Daoy (cell line): ENCODE measurements around the gene ASIP. TPM values are rescaled to one million over a fixed set of nuclear protein-coding genes. Genes with fewer than 3 reads are reported as not detected.
"Not testable (repeated sequence)": the region's sequence is repeated elsewhere in the genome, so short reads cannot be mapped to it uniquely, and the experiment has no call there.

Experiments
- DNase-seq: peaks from one replicate; pipeline ENCODE4 v3.0.0-alpha.2; 2015; ENCODE audit warnings: low read depth
- total RNA-seq: library from RNA; depleted of rRNA; stranded (reverse); fragments of >200 nt; shearing (Covaris generic); gene quantifications from 2 replicates; pipeline ENCODE4 v1.2.3, GENCODE V29; 2014

Gene ASIP
- total RNA-seq, 1 experiment from 2014 or later: not detected

- no peak for DNase-seq
Observed at GRCh38 chr20:34285450-34285849, 44.2 kb downstream of the ASIP start.

- not testable (repeated sequence) for DNase-seq
Observed at GRCh38 chr20:34287500-34287899, 46.3 kb downstream of the ASIP start.

DNA sequence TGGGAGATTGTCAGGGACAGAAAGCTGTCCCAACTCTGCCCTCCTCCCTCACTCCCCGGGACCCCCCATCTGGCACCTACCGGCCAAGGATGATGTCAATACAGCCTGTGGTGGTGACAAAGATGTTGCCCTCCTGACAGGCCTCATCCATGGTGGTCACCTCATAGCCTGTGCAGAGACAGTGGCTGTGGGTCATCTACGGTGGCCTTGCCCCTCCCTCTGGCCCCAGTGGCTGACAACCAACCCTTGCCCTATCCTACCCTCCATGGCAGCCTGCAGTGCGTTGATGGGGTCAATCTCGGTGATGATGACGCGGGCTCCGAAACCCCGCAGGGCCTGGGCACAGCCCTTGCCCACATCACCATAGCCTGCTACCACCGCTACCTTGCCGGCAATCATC lies 49.2 kb downstream of the ASIP start:
- no peak for DNase-seq

- no peak for DNase-seq
Observed at GRCh38 chr20:34292496-34292895, 51.3 kb downstream of the ASIP start.

- no peak for DNase-seq
Observed at GRCh38 chr20:34293119-34293518, 51.9 kb downstream of the ASIP start.

DNA sequence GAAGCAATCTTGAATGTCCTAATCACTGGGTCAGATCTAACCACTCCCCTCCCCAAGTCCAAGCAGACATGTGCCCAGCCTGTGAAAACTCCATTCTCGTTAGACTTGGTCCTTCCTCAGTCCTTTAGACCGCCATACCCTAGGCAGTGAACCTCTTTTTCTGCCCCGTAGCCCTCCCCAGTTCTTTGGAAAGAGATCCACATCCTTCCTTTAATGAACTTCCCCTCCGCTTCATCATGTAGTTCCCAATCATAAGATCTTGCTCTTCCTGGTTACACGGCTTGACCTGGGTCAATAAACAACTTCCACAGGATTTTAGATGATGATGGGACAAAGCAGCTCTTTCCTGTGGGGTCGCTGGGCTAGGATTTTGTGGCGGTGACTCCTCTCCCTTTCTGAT lies 52.4 kb downstream of the ASIP start:
- DNase-seq: no peak

DNA sequence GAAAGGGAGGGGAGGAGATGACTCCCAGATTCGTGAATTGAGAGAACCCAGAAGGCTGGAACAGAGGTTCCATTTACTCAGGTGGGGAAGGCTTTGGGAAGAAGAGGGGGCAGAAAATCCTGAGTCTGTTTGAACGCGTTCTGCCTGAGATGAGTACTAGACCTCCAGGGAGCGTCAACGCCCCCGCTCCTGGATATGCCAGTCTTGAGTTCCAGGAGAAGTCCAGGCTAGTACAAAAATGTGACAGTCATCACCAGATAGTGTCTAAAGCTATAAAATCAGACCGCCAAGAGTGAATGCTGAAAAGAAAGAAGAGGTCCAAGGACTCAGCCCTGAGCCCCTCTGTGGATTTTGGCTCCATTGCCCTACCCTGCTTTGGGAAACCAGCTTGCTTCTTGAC lies 53.3 kb downstream of the ASIP start:
- DNase-seq: no peak

GRCh38 chr20:34295284-34295683 lies 54.1 kb downstream of the ASIP start:
- no peak for DNase-seq

GRCh38 chr20:34296468-34296867 lies 55.2 kb downstream of the ASIP start:
- DNase-seq: no peak

DNA sequence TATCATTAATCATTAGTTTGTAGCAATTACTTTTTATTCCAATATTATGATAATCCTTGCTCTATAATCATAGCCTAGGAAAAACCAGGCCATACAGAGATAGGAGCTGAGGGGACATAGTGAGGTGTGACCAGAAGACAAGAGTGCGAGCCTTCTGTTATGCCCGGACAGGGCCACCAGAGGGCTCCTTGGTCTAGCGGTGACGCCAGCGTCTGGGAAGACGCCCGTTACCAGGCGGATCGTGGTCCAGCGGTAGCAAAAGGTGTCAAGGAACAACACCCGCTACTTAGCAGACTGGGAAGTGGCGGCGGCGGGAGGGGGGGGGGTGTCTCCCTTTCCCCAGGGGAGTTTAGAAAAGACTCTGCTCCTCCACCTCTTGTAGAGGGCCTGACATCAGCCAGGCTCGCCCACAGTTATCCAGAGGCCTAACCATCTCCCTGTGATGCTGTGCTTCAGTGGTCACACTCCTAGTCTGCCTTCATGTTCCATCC lies 57.1 kb downstream of the ASIP start:
- not testable (repeated sequence) for DNase-seq

GRCh38 chr20:34299556-34300255 lies 58.5 kb downstream of the ASIP start:
- DNase-seq: no peak

GRCh38 chr20:34300256-34300806 lies 59.1 kb downstream of the ASIP start:
- no peak for DNase-seq

- no peak for DNase-seq
Observed at GRCh38 chr20:34300809-34301586, 59.8 kb downstream of the ASIP start.

GRCh38 chr20:34301587-34302311 lies 60.5 kb downstream of the ASIP start:
- no peak for DNase-seq

DNA sequence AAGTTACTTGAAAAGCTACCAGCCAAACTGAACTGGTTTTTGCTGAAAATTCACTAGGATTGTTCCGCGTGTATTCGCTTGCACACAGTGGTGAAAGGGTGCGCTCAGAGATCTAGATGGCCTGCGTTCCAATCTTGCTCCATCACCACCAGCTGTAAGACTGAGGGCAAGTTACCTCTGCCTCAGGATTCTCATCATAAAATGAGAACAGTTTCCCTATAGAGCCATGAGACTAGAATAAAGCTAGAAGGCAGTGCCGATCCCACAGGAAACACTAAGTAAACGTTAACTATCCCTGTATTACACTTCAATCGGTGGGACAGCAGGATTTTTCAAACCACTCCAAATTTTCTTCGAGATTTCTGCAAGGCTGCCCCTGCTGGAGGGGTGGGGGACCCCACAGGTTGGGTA lies 61.1 kb downstream of the ASIP start:
- no peak for DNase-seq

GRCh38 chr20:34302723-34303533 lies 61.7 kb downstream of the ASIP start, which contains the start of gene AHCY:
Gene AHCY (minus strand): TSS chr20:34303355. CDS start chr20:34303270, 85 bp downstream.
- peak; percentile 96 for DNase-seq

DNA sequence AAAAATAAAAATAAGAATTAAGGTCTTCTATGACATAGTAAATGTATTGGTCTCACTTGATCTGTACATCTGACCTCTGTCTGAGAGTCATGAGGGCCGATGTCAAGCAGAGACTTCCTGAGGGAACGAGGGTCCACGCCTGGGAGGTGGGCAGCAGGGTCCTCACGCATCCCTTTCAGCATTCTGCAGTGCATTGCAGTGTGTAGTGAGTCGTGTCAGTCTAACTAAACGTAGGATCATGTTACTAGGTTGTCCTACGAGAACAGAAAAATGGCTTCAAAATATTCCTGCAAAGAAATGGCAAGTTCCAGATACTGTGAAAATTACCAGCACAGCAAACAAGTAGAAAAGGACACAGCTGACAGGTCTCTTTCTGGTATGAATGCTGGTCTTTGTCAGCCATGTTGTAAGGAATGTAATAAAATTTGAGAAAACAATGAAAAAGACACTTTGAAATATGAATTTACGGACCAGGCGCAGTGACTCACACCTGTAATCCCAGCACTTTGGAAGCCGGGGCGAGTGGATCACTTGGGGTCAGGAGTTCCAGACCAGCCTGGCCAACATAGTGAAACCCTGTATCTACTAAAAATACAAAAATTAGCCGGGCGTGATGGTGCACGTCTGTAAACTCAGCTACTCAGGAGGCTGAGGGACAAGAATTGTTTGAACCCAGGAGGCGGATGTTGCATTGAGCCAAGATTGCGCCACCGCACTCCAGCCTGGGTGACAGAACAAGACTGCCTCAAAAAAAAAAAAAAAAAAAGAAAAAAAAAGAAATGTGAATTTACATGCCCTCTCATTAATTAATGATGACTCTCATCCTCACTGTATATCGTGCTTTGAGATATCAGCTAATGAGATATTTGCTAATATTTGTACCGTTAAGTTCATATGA lies 64.4 kb downstream of the ASIP start:
- no peak for DNase-seq

GRCh38 chr20:34309691-34310090 lies 68.5 kb downstream of the ASIP start:
- DNase-seq: no peak

DNA sequence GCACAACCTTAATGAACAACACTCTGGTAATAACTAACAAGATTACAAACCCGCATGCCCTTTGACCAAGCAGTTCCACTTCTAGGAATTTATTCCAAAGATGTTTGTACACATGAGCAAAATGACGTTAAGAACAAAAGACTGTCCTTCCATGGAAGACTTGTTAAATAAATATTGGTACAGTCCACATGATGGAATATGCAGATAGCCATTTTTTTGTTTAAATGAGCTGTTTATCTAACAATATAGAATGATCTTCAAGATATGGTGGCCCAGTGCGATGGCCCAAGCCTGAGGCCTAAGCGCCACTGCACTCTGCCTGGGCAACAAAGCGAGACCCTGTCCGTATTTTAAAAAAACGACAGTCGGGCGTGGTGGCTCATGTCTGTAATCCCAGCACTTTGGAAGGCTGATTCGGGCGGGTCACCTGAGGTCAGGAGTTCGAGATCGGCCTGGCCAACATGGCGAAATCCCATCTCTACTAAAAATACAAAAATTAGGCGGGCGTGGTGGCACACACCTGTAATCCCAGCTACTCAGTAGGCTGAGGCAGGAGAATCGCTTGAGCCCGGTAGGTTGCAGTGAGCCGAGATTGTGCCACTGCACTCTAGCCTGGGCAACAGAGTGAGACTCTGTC lies 69.4 kb downstream of the ASIP start:
- no peak for DNase-seq
